ENCODE results near the gene BLM.

GRCh38 chr15:90807074-90807785, 90.1 kb downstream of the BLM start:
- TF ChIP-seq, protein P1, sequence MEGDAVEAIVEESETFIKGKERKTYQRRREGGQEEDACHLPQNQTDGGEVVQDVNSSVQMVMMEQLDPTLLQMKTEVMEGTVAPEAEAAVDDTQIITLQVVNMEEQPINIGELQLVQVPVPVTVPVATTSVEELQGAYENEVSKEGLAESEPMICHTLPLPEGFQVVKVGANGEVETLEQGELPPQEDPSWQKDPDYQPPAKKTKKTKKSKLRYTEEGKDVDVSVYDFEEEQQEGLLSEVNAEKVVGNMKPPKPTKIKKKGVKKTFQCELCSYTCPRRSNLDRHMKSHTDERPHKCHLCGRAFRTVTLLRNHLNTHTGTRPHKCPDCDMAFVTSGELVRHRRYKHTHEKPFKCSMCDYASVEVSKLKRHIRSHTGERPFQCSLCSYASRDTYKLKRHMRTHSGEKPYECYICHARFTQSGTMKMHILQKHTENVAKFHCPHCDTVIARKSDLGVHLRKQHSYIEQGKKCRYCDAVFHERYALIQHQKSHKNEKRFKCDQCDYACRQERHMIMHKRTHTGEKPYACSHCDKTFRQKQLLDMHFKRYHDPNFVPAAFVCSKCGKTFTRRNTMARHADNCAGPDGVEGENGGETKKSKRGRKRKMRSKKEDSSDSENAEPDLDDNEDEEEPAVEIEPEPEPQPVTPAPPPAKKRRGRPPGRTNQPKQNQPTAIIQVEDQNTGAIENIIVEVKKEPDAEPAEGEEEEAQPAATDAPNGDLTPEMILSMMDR (IDR thresholded peaks at IDR 0.05) = no peak
- TF ChIP-seq POLR2A (IDR thresholded peaks at IDR 0.05) (no peak), POLR2AphosphoS5 (IDR thresholded peaks at IDR 0.05) (no peak), EP300 (IDR thresholded peaks at IDR 0.05) (no peak)
